NCI-H524 (cell line): ENCODE data around the gene NRF1.
"Not testable (repeated sequence)": the region's sequence is repeated elsewhere in the genome, so short reads cannot be mapped to it uniquely, and the experiment has no call there.

Experiments
- DNase-seq, 2 experiments: peaks; one replicate each; lab custom pipeline; 2025; lab: John Stamatoyannopoulos, UW

Gene NRF1

GRCh38 chr7:129607471-129608120 lies 3.9 kb upstream of the NRF1 start:
- peak in 1 of 2 experiments; percentile 26 for DNase-seq

- DNase-seq: no peak
Measured at GRCh38 chr7:129609666-129610065, 1.9 kb upstream of the NRF1 start.

- no peak for DNase-seq
Measured at GRCh38 chr7:129610709-129611245, 743 bp upstream of the NRF1 start.

GRCh38 chr7:129612112-129613015 lies 844 bp downstream of the NRF1 start:
- DNase-seq: peak in 1 of 2 experiments; percentile 34

- DNase-seq: no peak
Measured at GRCh38 chr7:129613016-129613337, 1.5 kb downstream of the NRF1 start.

GRCh38 chr7:129615018-129615417 lies 3.5 kb downstream of the NRF1 start:
- no peak for DNase-seq

GRCh38 chr7:129616530-129616929 lies 5.0 kb downstream of the NRF1 start:
- DNase-seq: no peak

GRCh38 chr7:129617178-129617577 lies 5.7 kb downstream of the NRF1 start:
- DNase-seq: no peak

GRCh38 chr7:129617652-129618051 lies 6.1 kb downstream of the NRF1 start:
- no peak for DNase-seq

- DNase-seq: no peak
Measured at GRCh38 chr7:129626896-129627295, 15.4 kb downstream of the NRF1 start.

GRCh38 chr7:129630341-129630740 lies 18.8 kb downstream of the NRF1 start:
- no peak for DNase-seq

- DNase-seq: no peak
Measured at GRCh38 chr7:129634361-129635034, 23.0 kb downstream of the NRF1 start.

GRCh38 chr7:129635300-129636029 lies 23.9 kb downstream of the NRF1 start:
- peak; percentile 56 to 67 for DNase-seq

- DNase-seq: not testable (repeated sequence)
Measured at GRCh38 chr7:129636030-129636550, 24.6 kb downstream of the NRF1 start.

GRCh38 chr7:129636641-129637040 lies 25.1 kb downstream of the NRF1 start:
- DNase-seq: no peak

- DNase-seq: no peak
Measured at GRCh38 chr7:129640400-129640799, 28.9 kb downstream of the NRF1 start.

GRCh38 chr7:129642871-129643549 lies 31.5 kb downstream of the NRF1 start:
- no peak for DNase-seq

GRCh38 chr7:129643550-129644170 lies 32.1 kb downstream of the NRF1 start:
- DNase-seq: no peak

- DNase-seq: peak; percentile 48 to 67
Measured at GRCh38 chr7:129644634-129645230, 33.2 kb downstream of the NRF1 start.

GRCh38 chr7:129646369-129647021 lies 35.0 kb downstream of the NRF1 start:
- peak in 1 of 2 experiments; percentile 23 for DNase-seq
